ENCODE measurements around the gene TSG101.

The TSG101 gene

GRCh38 chr11:18455686-18456372 is 70.9 kb downstream of the TSG101 start, which contains the start of gene LDHAL6A:
TSS of gene LDHAL6A (plus strand) at chr11:18455856. CDS start at chr11:18456681, 825 bp downstream.
- Histone ChIP-seq H3K9ac (ENCODE audit: low read length) (no peak within 1 kb of the TSS), H3K4me2 (ENCODE audit: low read length) (no peak within 1 kb of the TSS), H3K27me3 (ENCODE audit: insufficient read depth, low read length) (no peaks in the 10 kb centered on the region), H3K9me3 (ENCODE audit: low read length) (no peaks in the 10 kb centered on the region), H3K36me3 (ENCODE audit: insufficient read depth, low read length) (no peaks in the 10 kb centered on the region), H3K79me2 (ENCODE audit: insufficient read depth, low read length) (no peaks in the 10 kb centered on the region), H4K20me1 (ENCODE audit: insufficient read depth, low read length) (no peaks in the 10 kb centered on the region), H2AFZ (ENCODE audit: low read length) (no peak within 1 kb of the TSS), H3K9me2 (ENCODE audit: low read depth, low read length) (no peaks in the 10 kb centered on the region), H3F3A (ENCODE audit: insufficient read depth, low read length) (no peaks in the 10 kb centered on the region), H3K4me1 (ENCODE audit: insufficient read depth, low read length, severe bottlenecking) (no peaks in the 10 kb centered on the region), H3K4me3 (ENCODE audit: low read depth, low read length, poor library complexity, severe bottlenecking) (no peak within 1 kb of the TSS), H3K27ac (ENCODE audit: low read depth, low read length, poor library complexity, severe bottlenecking) (no peak within 1 kb of the TSS)
- TF ChIP-seq EZH2 (IDR thresholded peaks at IDR 0.05; ENCODE audit: borderline replicate concordance, low read length) (no peak), CTCF (IDR thresholded peaks at IDR 0.05; ENCODE audit: low read length) (no peak)

- Histone ChIP-seq H3K9me3 (ENCODE audit: low read length) (no peaks in the 10 kb centered on the region), H3K27ac (ENCODE audit: low read depth, low read length, poor library complexity, severe bottlenecking) (no peak overlapping the region), H3K79me2 (ENCODE audit: insufficient read depth, low read length) (no peaks in the 10 kb centered on the region), H3K9me2 (ENCODE audit: low read depth, low read length) (no peaks in the 10 kb centered on the region), H3K4me2 (ENCODE audit: low read length) (no peak overlapping the region), H3K4me1 (ENCODE audit: insufficient read depth, low read length, severe bottlenecking) (no peaks in the 10 kb centered on the region), H3K4me3 (ENCODE audit: low read depth, low read length, poor library complexity, severe bottlenecking) (no peak overlapping the region), H4K20me1 (ENCODE audit: insufficient read depth, low read length) (no peaks in the 10 kb centered on the region), H2AFZ (ENCODE audit: low read length) (no peak overlapping the region), H3K36me3 (ENCODE audit: insufficient read depth, low read length) (no peaks in the 10 kb centered on the region), H3K27me3 (ENCODE audit: insufficient read depth, low read length) (no peaks in the 10 kb centered on the region), H3K9ac (ENCODE audit: low read length) (no peak overlapping the region), H3F3A (ENCODE audit: insufficient read depth, low read length) (no peaks in the 10 kb centered on the region)
- TF ChIP-seq EZH2 (IDR thresholded peaks at IDR 0.05; ENCODE audit: borderline replicate concordance, low read length) (no peak), CTCF (IDR thresholded peaks at IDR 0.05; ENCODE audit: low read length) (no peak)
These were observed 73.8 kb downstream of the TSG101 start for GRCh38 chr11:18452927-18453326.

- H3K9me2 ChIP-seq (ENCODE audit: low read depth, low read length): no peaks in the 10 kb centered on the region
- no peaks in the 10 kb centered on the region for H3K4me1 ChIP-seq (ENCODE audit: insufficient read depth, low read length, severe bottlenecking)
- H3K79me2 ChIP-seq (ENCODE audit: insufficient read depth, low read length): no peaks in the 10 kb centered on the region
- no peaks in the 10 kb centered on the region for H3K27me3 ChIP-seq (ENCODE audit: insufficient read depth, low read length)
- no peak overlapping the region for H2AFZ ChIP-seq (ENCODE audit: low read length)
- no peaks in the 10 kb centered on the region for H3K9me3 ChIP-seq (ENCODE audit: low read length)
- no peak overlapping the region for H3K4me2 ChIP-seq (ENCODE audit: low read length)
- H3K27ac ChIP-seq (ENCODE audit: low read depth, low read length, poor library complexity, severe bottlenecking): no peak overlapping the region
- TF ChIP-seq EZH2 (IDR thresholded peaks at IDR 0.05; ENCODE audit: borderline replicate concordance, low read length) (no peak), CTCF (IDR thresholded peaks at IDR 0.05; ENCODE audit: low read length) (no peak)
- H3F3A ChIP-seq (ENCODE audit: insufficient read depth, low read length): no peaks in the 10 kb centered on the region
- no peak overlapping the region for H3K4me3 ChIP-seq (ENCODE audit: low read depth, low read length, poor library complexity, severe bottlenecking)
- H3K9ac ChIP-seq (ENCODE audit: low read length): no peak overlapping the region
- no peaks in the 10 kb centered on the region for H3K36me3 ChIP-seq (ENCODE audit: insufficient read depth, low read length)
- H4K20me1 ChIP-seq (ENCODE audit: insufficient read depth, low read length): no peaks in the 10 kb centered on the region
These were observed 77.5 kb downstream of the TSG101 start for GRCh38 chr11:18449251-18449650.

Measured in OCI-LY1 (cell line).